NCI-H2081 (cell line): Measurements from ENCODE around the gene TBC1D3E.
"Not testable (repeated sequence)": the region's sequence is repeated elsewhere in the genome, so short reads cannot be mapped to it uniquely, and the experiment has no call there.

Experiments
- DNase-seq, 2 experiments: peaks; one replicate each; lab custom pipeline; 2025; lab: John Stamatoyannopoulos, UW

Gene TBC1D3E

DNA sequence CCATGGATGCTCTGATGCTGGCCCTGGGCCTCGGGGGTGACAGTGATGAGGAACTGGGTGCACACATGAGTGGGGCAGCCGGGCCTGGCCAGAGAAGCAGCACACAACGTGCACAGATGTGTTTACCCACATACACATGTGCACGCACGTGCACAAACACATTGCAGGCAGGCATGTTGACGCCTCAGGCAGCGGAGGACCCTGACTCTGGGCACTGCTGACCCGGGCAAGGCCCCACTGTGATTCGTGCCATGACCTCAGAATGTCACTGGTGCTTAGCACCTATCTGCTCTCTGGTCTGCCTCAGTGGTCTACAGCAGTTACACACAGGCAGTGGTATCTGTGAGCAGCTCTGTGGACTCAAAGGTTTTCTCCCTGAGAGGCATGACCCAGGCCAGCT is at the start of gene TBC1D3E:
TBC1D3E (plus strand) TSS at position 301 of the 400 bp plus-strand sequence. CDS start 1,545 bp downstream, outside the sequence.
- not testable (repeated sequence) for DNase-seq

DNA sequence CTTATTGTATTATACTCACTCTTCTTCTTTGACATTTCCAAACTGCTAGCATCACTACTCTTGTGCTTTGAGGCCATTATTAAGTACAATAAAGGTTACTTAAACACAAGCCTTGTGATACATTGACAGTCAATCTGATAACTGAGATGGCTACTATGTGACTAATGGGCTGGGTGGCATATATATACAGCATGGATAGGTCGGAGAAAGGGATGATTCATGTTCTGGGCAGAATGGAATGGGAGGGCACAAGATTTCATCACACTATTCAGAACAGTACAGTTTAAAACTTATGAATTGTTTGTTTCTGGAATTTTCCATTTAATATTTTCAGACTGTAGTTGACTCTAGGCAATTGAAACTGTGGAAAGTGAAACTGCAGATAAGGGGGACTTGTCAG is 40.4 kb upstream of the TBC1D3E start:
- not testable (repeated sequence) for DNase-seq

DNA sequence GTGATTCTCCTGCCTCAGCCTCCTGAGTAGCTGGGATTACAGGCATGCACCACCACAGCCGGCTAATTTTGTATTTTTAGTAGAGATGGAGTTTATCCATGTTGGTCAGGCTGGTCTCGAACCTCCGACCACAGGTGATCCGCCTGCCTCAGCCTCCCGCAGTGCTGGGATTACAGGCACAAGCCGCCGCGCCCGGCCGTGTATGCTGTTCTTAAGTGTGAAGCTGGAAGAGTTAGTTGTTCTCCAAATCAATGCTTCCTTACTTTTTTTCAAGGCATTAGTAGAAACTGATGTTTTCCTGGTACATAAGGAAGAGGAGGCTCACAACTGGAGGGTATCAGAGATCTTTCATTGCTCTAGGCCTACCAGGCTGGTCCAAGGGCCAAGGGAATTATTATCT is 39.6 kb upstream of the TBC1D3E start:
- not testable (repeated sequence) for DNase-seq

DNA sequence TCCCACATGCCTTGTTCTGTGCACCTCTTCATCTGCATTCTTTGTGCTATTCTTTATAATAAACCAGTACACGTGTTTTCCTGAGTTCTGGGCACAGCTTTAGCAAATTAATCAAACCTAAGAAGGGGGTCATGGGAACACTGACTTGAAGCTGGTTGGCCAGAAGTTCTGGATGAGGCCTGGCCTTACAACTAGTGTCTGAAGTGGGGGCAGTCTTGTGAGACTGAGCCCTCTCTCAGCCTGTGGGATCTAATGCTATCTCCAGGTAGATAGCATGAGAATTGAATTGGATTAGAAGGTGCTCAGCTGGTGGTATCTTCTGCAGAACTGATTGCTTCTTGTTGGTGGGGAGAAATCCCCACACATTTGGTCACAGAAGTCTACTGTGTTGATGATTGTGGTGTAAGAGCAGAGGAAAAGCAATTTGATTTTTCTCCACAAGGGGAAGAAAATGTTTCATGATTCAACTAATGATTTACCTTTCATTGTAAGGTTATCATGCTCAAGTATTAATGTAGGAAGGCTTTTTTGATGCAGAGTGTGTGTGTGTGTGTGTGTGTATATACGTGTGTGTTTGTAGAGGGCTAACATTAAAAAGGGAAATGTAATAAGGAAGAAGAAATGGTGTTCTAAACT is 33.6 kb upstream of the TBC1D3E start:
- DNase-seq = not testable (repeated sequence)

DNA sequence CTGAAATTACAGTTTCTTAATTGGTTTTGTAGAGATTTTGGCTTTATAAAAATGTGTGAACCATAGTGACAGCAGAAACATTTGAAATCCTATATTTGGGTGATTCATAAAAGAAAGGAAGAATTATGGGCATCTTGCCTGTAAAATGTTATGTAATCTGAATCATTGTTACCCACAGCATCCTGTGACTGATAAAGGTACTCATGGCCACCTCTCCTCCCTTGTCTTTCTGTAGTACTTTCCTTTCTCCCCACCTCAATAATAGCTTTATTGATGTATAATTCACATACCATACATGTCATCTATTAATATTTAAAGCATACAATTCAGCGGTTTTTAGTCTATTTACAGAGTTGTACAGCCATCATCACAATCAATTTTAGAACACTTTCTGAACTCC is 28.5 kb upstream of the TBC1D3E start:
- not testable (repeated sequence) for DNase-seq

DNA sequence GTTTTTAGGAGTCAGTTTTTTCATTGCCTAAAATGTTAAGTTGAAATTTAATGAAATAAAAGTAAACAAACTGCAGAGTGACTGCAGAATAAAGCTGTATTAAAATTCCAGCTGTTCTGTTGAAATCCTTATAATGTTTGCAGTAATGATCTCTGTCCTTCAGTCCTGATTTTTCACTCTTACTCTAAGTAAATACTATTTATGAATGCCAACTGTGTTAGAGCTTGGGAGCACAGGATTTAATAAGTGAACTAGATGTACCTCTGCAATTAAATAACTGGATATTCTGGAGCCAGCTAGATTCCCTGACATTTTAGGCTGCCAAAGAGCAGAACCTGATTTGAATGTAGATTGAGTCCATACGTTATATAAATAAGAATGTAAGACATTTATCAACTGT is 7.9 kb upstream of the TBC1D3E start:
- DNase-seq = not testable (repeated sequence)

DNA sequence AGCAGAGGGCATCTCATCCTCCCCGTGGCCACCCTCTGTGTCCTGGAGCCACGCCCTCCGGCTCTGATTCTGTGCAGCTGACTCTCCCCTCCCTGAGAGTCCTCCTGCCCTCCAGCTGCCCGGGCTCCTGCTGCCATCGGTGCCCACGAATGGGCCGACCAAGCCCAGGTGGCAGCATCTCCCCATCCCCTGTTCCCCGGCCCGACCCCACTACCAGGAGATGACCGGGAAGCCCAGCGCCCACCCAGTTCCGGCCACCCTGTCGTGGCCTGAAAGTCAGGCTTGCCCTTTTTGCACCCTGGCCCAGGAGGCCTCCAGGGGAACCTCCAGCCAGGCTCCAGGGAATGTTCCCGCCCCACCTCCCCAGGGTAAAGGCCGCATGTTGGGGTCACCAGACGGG is 7.1 kb downstream of the TBC1D3E start:
- DNase-seq = not testable (repeated sequence)
